ENCODE data around the gene OR2Z1. TPM values are rescaled to one million over a fixed set of nuclear protein-coding genes. Genes with fewer than 3 reads are reported as not detected.

Gene OR2Z1
- total RNA-seq = not detected in 2 replicates

GRCh38 chr19:8721334-8721733, at the start of gene OR2Z1:
TSS of gene OR2Z1 (plus strand) at chr19:8721634. CDS start at chr19:8731029, 9,395 bp downstream.

GRCh38 chr19:8698433-8699063, 22.9 kb upstream of the OR2Z1 start, which contains the start of gene ACTL9:
TSS of gene ACTL9 (minus strand) at chr19:8698795. CDS start at chr19:8698701, 94 bp downstream.

Other genes with a start within 250 kb of the OR2Z1 start
- not detected in 2 replicates for gene PRAM1, start 219.0 kb upstream of the OR2Z1 start, total RNA-seq
- 7.6 and 9.5 TPM in 2 replicates for gene ZNF414, start 207.5 kb upstream of the OR2Z1 start, total RNA-seq
- under 0.01 and 0.05 TPM in 2 replicates for gene MYO1F, start 144.2 kb upstream of the OR2Z1 start, total RNA-seq
- gene ADAMTS10, start 110.9 kb upstream of the OR2Z1 start, total RNA-seq = 11.9 and 21.7 TPM in 2 replicates
- gene NFILZ, start 91.0 kb upstream of the OR2Z1 start, total RNA-seq = not detected in 2 replicates
- gene ACTL9, start 22.8 kb upstream of the OR2Z1 start, total RNA-seq = not detected in 2 replicates
- 20.2 and 25.3 TPM in 2 replicates for gene ZNF558, start 110.7 kb downstream of the OR2Z1 start, total RNA-seq
- not detected in 2 replicates for gene MBD3L1, start 110.7 kb downstream of the OR2Z1 start, total RNA-seq

Measured in smooth muscle cell of the umbilical artery (primary cell).